Activated T-helper 1 cell treated with Interleukin-2 at 50 U/mL for 16 hours (primary cell): ENCODE measurements around the gene ANAPC2.
"Not testable (repeated sequence)": the region's sequence is repeated elsewhere in the genome, so short reads cannot be mapped to it uniquely, and the experiment has no call there.

Experiments used
- DNase-seq: peaks from one replicate; pipeline ENCODE4 v3.0.0-alpha.2; 2020; ENCODE audit warnings: low read depth

ANAPC2 gene

GRCh38 chr9:137143459-137143858 is 44.9 kb downstream of the ANAPC2 start:
- no peak for DNase-seq

- DNase-seq: no peak
Measured at GRCh38 chr9:137141976-137142936, 46.1 kb downstream of the ANAPC2 start.

- DNase-seq: no peak
Measured at GRCh38 chr9:137141050-137141810, 47.1 kb downstream of the ANAPC2 start.

GRCh38 chr9:137140151-137141012 is 48.0 kb downstream of the ANAPC2 start:
- DNase-seq: no peak

GRCh38 chr9:137139468-137140150 is 48.8 kb downstream of the ANAPC2 start:
- no peak for DNase-seq

- DNase-seq: no peak
Measured at GRCh38 chr9:137138722-137139467, 49.5 kb downstream of the ANAPC2 start, which contains the start of gene GRIN1. TSS of gene GRIN1 (plus strand) at chr9:137139154. CDS start at chr9:137139487, 333 bp downstream.

GRCh38 chr9:137138058-137138721 is 50.2 kb downstream of the ANAPC2 start:
- no peak for DNase-seq

- DNase-seq: no peak
Measured at GRCh38 chr9:137136881-137137607, 51.3 kb downstream of the ANAPC2 start.

- DNase-seq: no peak
Measured at GRCh38 chr9:137136261-137136880, 52.0 kb downstream of the ANAPC2 start.

GRCh38 chr9:137135154-137135553 is 53.2 kb downstream of the ANAPC2 start:
- not testable (repeated sequence) for DNase-seq

GRCh38 chr9:137134191-137134590 is 54.2 kb downstream of the ANAPC2 start:
- no peak for DNase-seq

- DNase-seq: no peak
Measured at GRCh38 chr9:137130176-137130755, 58.1 kb downstream of the ANAPC2 start.

GRCh38 chr9:137129456-137130175 is 58.7 kb downstream of the ANAPC2 start:
- peak; percentile 86 for DNase-seq

- no peak for DNase-seq
Measured at GRCh38 chr9:137128862-137129455, 59.4 kb downstream of the ANAPC2 start.

- no peak for DNase-seq
Measured at GRCh38 chr9:137128158-137128861, 60.0 kb downstream of the ANAPC2 start.

- no peak for DNase-seq
Measured at GRCh38 chr9:137127301-137128157, 60.8 kb downstream of the ANAPC2 start.
